GM18520 (cell line): Measurements from ENCODE around the gene MAGED2.
"Not testable (repeated sequence)": the region's sequence is repeated elsewhere in the genome, so short reads cannot be mapped to it uniquely, and the experiment has no call there.

Experiments used
- ATAC-seq: cut with Tn5 transposase; IDR thresholded peaks from one replicate; pipeline ENCODE4 v1.9.1; 2021; ENCODE audit not compliant: unreplicated experiment

MAGED2 gene

GRCh38 chrX:54817220-54817820 lies 9.8 kb downstream of the MAGED2 start:
- ATAC-seq: no peak

GRCh38 chrX:54818221-54818620 lies 10.7 kb downstream of the MAGED2 start:
- no peak for ATAC-seq

GRCh38 chrX:54819201-54819600 lies 11.7 kb downstream of the MAGED2 start:
- no peak for ATAC-seq

GRCh38 chrX:54820737-54821136 lies 13.2 kb downstream of the MAGED2 start:
- no peak for ATAC-seq

GRCh38 chrX:54821310-54821709 lies 13.8 kb downstream of the MAGED2 start:
- ATAC-seq: no peak

- no peak for ATAC-seq
Observed at GRCh38 chrX:54824195-54824594, 16.6 kb downstream of the MAGED2 start.

- ATAC-seq: no peak
Observed at GRCh38 chrX:54824722-54825121, 17.2 kb downstream of the MAGED2 start.

GRCh38 chrX:54825716-54826438 lies 18.3 kb downstream of the MAGED2 start:
- no peak for ATAC-seq

- ATAC-seq: no peak
Observed at GRCh38 chrX:54826598-54826997, 19.1 kb downstream of the MAGED2 start.

- no peak for ATAC-seq
Observed at GRCh38 chrX:54838583-54838982, 31.0 kb downstream of the MAGED2 start.

- ATAC-seq: not testable (repeated sequence)
Observed at GRCh38 chrX:54841184-54841874, 33.8 kb downstream of the MAGED2 start.

- ATAC-seq: no peak
Observed at GRCh38 chrX:54842607-54843006, 35.1 kb downstream of the MAGED2 start.

GRCh38 chrX:54843050-54843449 lies 35.5 kb downstream of the MAGED2 start:
- ATAC-seq: no peak

- not testable (repeated sequence) for ATAC-seq
Observed at GRCh38 chrX:54847700-54848099, 40.2 kb downstream of the MAGED2 start.

GRCh38 chrX:54865208-54865607 lies 57.7 kb downstream of the MAGED2 start:
- no peak for ATAC-seq
